ENCODE results near the gene GH1.
"Not testable (repeated sequence)": the region's sequence is repeated elsewhere in the genome, so short reads cannot be mapped to it uniquely, and the experiment has no call there.

GH1 gene

GRCh38 chr17:63925615-63926014 is 7.0 kb upstream of the GH1 start:
- no peak for DNase-seq

- not testable (repeated sequence) for DNase-seq
Observed at GRCh38 chr17:63922402-63922801, 3.8 kb upstream of the GH1 start.

- DNase-seq, result not testable (repeated sequence)
Observed at GRCh38 chr17:63920779-63921178, 2.1 kb upstream of the GH1 start.

GRCh38 chr17:63920050-63920449 is 1.4 kb upstream of the GH1 start:
- not testable (repeated sequence) for DNase-seq

GRCh38 chr17:63919311-63919723 is 678 bp upstream of the GH1 start:
- DNase-seq, result no peak

GRCh38 chr17:63918305-63918704 is 334 bp downstream of the GH1 start:
- no peak for DNase-seq

GRCh38 chr17:63917646-63918045 is 993 bp downstream of the GH1 start:
- no peak for DNase-seq

GRCh38 chr17:63917206-63917605 is 1.4 kb downstream of the GH1 start:
- DNase-seq, result not testable (repeated sequence)

GRCh38 chr17:63916566-63917185 is 2.0 kb downstream of the GH1 start:
- DNase-seq, result no peak

GRCh38 chr17:63915753-63916152 is 2.9 kb downstream of the GH1 start:
- DNase-seq, result not testable (repeated sequence)

- DNase-seq, result no peak
Observed at GRCh38 chr17:63914471-63914870, 4.2 kb downstream of the GH1 start.

GRCh38 chr17:63911657-63912100 is 7.0 kb downstream of the GH1 start:
- no peak for DNase-seq

- DNase-seq, result no peak
Observed at GRCh38 chr17:63911041-63911635, 7.5 kb downstream of the GH1 start, which contains the start of gene CSHL1. CSHL1 (minus strand) TSS chr17:63911258; CDS start chr17:63911196, 62 bp downstream.

GRCh38 chr17:63910096-63910495 is 8.5 kb downstream of the GH1 start:
- no peak for DNase-seq

GRCh38 chr17:63909586-63909985 is 9.1 kb downstream of the GH1 start:
- not testable (repeated sequence) for DNase-seq

GRCh38 chr17:63907161-63907778 is 11.4 kb downstream of the GH1 start:
- not testable (repeated sequence) for DNase-seq

- DNase-seq, result not testable (repeated sequence)
Observed at GRCh38 chr17:63904796-63905195, 13.8 kb downstream of the GH1 start.

- DNase-seq, result not testable (repeated sequence)
Observed at GRCh38 chr17:63903787-63904201, 14.8 kb downstream of the GH1 start.

GRCh38 chr17:63901971-63902370 is 16.7 kb downstream of the GH1 start:
- not testable (repeated sequence) for DNase-seq

- not testable (repeated sequence) for DNase-seq
Observed at GRCh38 chr17:63898899-63899798, 19.5 kb downstream of the GH1 start.

GRCh38 chr17:63896524-63897354 is 21.9 kb downstream of the GH1 start, which contains the start of gene CSH1:
CSH1 (minus strand) TSS chr17:63896574; CDS start chr17:63896511, 63 bp downstream.
- DNase-seq, result not testable (repeated sequence)

GRCh38 chr17:63894821-63895220 is 23.8 kb downstream of the GH1 start:
- not testable (repeated sequence) for DNase-seq

Data from DMS79 (cell line).